WERI-Rb-1 (cell line): Measurements from ENCODE around the gene TMEM109.

Source experiments
- DNase-seq: peaks from one replicate; pipeline ENCODE4 v3.0.0-alpha.2; 2020
- H3K27ac ChIP-seq: fragments of 250-450 bp; sonication (Bioruptor Pico); 2 replicates; pipeline ENCODE4 v1.5.1; 2020; ENCODE audit warnings: mild to moderate bottlenecking, moderate library complexity
- H3K27me3 ChIP-seq: fragments of 250-450 bp; sonication (Bioruptor Pico); 2 replicates; pipeline ENCODE4 v1.5.1; 2021; ENCODE audit warnings: mild to moderate bottlenecking, low read depth, moderate library complexity; ENCODE audit not compliant: insufficient read depth, severe bottlenecking
- H3K36me3 ChIP-seq: fragments of 250-450 bp; sonication (Bioruptor Pico); 2 replicates; pipeline ENCODE4 v1.5.1; 2020; ENCODE audit warnings: mild to moderate bottlenecking, moderate library complexity
- H3K4me3 ChIP-seq: 2 replicates; pipeline ENCODE4 v1.5.1; 2011; ENCODE audit warnings: low read depth, mild to moderate bottlenecking, control low read depth, low read length
- H3K9me3 ChIP-seq: fragments of 250-450 bp; sonication (Bioruptor Pico); 2 replicates; pipeline ENCODE4 v1.5.1; 2021; ENCODE audit warnings: mild to moderate bottlenecking, moderate library complexity; ENCODE audit not compliant: severe bottlenecking
- CTCF ChIP-seq: IDR thresholded peaks from 2 replicates; pipeline ENCODE4 v1.5.1; 2011; ENCODE audit warnings: low read depth, mild to moderate bottlenecking, control low read depth, inconsistent platforms, low read length

TMEM109 gene

DNA sequence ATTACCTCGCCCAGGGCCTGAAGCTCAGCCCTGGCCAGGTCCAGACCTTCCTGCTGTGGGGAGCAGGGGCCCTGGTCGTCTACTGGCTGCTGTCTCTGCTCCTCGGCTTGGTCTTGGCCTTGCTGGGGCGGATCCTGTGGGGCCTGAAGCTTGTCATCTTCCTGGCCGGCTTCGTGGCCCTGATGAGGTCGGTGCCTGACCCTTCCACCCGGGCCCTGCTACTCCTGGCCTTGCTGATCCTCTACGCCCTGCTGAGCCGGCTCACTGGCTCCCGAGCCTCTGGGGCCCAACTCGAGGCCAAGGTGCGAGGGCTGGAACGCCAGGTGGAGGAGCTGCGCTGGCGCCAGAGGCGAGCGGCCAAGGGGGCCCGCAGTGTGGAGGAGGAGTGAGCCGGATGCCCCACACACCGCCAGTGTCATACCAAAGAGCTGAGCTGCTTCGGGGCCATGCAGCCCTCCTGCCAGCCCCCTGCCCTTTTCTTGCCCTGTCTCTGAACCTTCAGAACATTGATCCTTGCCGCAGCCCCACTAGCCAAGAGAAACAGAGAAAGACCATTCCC lies 7.9 kb downstream of the TMEM109 start:
- TF ChIP-seq CTCF, result no peak
- DNase-seq, result no peak
- H3K36me3 ChIP-seq, result peaks cover 43% of the 10 kb centered on the region

GRCh38 chr11:60922906-60923305 lies 8.9 kb downstream of the TMEM109 start:
- TF ChIP-seq CTCF, result no peak
- Histone ChIP-seq H3K27ac (no peak overlapping the region), H3K36me3 (peaks cover 48% of the 10 kb centered on the region), H3K9me3 (no peaks in the 10 kb centered on the region), H3K4me3 (no peak overlapping the region), H3K27me3 (no peaks in the 10 kb centered on the region)
- DNase-seq, result no peak

More for the DNA sequence above, 7.9 kb downstream of the TMEM109 start:
- Histone ChIP-seq H3K9me3 (no peaks in the 10 kb centered on the region), H3K4me3 (no peak overlapping the region), H3K27ac (peak overlapping the region; percentile 25), H3K27me3 (no peaks in the 10 kb centered on the region)

DNA sequence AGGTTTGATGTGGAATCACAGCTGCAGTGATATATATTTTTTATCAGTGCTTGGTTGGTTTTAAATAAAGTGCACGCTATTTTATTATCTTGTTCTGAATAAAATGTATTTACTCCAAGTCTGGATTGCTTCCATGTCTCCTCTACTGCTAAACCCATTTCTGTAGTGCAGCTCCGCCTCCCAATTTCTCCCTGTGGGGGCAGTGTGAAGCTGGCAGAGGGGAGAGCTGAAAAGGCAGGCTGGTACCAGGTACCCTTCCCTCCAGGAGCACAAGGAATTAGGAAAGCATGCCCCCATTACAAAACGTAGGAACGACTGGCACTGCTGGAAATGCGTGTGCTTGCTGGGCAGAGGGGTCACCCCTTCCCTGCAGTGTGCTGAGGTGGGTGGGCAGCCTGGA lies 9.4 kb downstream of the TMEM109 start:
- Histone ChIP-seq H3K27me3 (no peaks in the 10 kb centered on the region), H3K4me3 (no peak overlapping the region), H3K36me3 (peaks cover 52% of the 10 kb centered on the region), H3K27ac (no peak overlapping the region), H3K9me3 (no peaks in the 10 kb centered on the region)
- TF ChIP-seq CTCF, result no peak
- DNase-seq, result no peak

DNA sequence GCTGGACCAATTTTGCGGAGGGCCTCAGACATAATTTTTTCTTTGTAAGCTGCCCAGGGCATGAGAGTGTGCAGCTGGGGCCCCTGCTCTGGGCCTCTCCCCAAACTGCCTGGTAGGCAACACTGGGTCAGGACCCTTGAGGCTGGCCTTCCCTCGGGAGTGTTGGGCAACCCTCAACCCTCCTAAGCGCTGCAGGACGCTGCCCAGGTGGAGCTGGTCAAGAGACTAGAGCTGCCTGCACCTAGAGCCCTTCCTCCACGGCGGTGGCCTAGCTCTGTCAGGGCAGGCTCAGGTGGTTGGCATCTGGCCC lies 9.8 kb downstream of the TMEM109 start:
- H3K36me3 ChIP-seq, result peaks cover 56% of the 10 kb centered on the region

DNA sequence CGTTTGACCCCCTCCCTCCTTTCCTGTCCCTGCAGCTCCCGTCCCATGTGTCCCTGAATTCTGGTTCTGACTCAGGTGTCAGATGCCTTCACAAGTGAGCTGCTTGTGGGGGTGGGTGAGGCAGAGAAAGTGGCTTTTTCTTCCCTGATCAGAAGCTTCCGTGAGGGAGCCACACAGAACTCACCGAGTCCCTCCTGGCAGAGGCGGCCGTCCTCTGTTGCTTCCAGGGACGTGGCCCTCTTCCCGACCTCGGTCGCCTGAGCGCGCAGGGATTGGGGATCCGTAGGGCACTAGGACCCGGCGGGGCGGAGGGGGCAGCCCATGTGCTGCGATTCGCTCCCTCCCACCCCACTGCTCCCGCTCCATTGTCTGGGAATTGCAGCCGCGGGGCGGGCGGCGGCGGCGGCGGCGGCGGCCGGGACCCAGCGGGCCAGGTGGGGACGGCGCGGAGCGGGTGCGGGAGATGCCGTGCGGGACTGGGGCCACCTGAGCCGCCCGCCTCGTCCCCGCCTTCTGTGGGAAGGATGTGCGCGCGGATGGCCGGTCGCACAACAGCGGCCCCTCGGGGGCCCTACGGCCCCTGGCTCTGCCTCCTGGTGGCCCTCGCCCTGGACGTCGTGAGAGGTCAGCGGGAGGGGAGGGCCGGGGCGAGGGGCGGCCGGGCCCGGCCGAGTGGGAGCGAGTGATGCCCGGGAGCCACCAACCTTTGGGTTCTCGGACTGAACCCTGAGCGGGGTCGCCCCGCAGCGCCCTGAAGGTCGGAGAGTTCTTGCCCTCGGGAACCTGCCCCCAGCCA lies 10.3 kb downstream of the TMEM109 start, which contains the start of gene TMEM132A:
TSS of gene TMEM132A (plus strand) at position 351 of the 796 bp plus-strand sequence. CDS start at position 525, 174 bp downstream.
- DNase-seq, result peak; percentile 90
- Histone ChIP-seq H3K27ac (peak within 1 kb of the TSS; percentile 76), H3K36me3 (peaks cover 61% of the 10 kb centered on the region)

More for the DNA sequence above, 9.8 kb downstream of the TMEM109 start:
- DNase-seq, result no peak
- TF ChIP-seq CTCF, result no peak
- 0 out of 2 replicates have a peak overlapping the region, but pooled peaks have one; percentile 21 for H3K27ac ChIP-seq
- no peaks in the 10 kb centered on the region for H3K9me3 ChIP-seq
- H3K4me3 ChIP-seq, result peak overlapping the region; percentile 84
- no peaks in the 10 kb centered on the region for H3K27me3 ChIP-seq

More for the DNA sequence above, 10.3 kb downstream of the TMEM109 start, which contains the start of gene TMEM132A:
- Histone ChIP-seq H3K4me3 (peak within 1 kb of the TSS; percentile 84), H3K27me3 (no peaks in the 10 kb centered on the region), H3K9me3 (no peaks in the 10 kb centered on the region)
- no peak for TF ChIP-seq CTCF
